HCT116 (cell line): ENCODE measurements around the gene KCNH2. TPM values are rescaled to one million over a fixed set of nuclear protein-coding genes. Genes with fewer than 3 reads are reported as not detected.
"Not testable (repeated sequence)": the region's sequence is repeated elsewhere in the genome, so short reads cannot be mapped to it uniquely, and the experiment has no call there.

Experiments
- ATAC-seq: fragments of 200-7000 bp; cut with Tn5 transposase; 2 replicates; pipeline ENCODE4 v1.9.1; 2020; ENCODE audit warnings: mild to moderate bottlenecking, moderate library complexity
- BruUV-seq: library from RNA; stranded (reverse); fragments of 400-500 nt; replicated peaks from 2 replicates; lab custom pipeline; 2021; lab: Mats Ljungman, UMichigan
- CTCF ChIA-PET: fragments of 300-600 bp; sonication (Branson Sonifier 250); formaldehyde crosslinking; loops from one replicate; lab custom pipeline; 2021; ENCODE audit warnings: antibody characterized with exemption; lab: Charles Lee
- POLR2A ChIA-PET: fragments of 300-600, 350-600 bp; sonication (Branson Sonifier 250); formaldehyde crosslinking; loops from one replicate; lab custom pipeline; 2021; ENCODE audit warnings: antibody characterized with exemption; lab: Charles Lee
- RAD21 ChIA-PET, 2 experiments: fragments of 300-600 bp; sonication (Branson Sonifier 250); formaldehyde crosslinking; loops; one replicate each; lab custom pipeline; 2023; ENCODE audit warnings: low total read pairs in 2 of 2; ENCODE audit not compliant: uncharacterized antibody in 2 of 2, unreplicated experiment in 2 of 2, low non-redundant PET in 1 of 2; lab: Charles Lee
- DNase-seq: peaks from one replicate; pipeline ENCODE4 v3.0.0-alpha.2; 2010; ENCODE audit warnings: low read depth, low spot score
- H2AFZ ChIP-seq: fragments of 200-600 bp; shearing (Covaris generic), sonication (generic); 2 replicates; pipeline ENCODE4 v1.6.1; 2017; ENCODE audit warnings: low read depth, mixed run types, mixed read lengths, antibody characterized with exemption, low read length; ENCODE audit not compliant: poor library complexity, severe bottlenecking
- H3K27ac ChIP-seq: 2 replicates; pipeline ENCODE4 v1.5.1; 2012; ENCODE audit warnings: low read depth, low read length
- H3K27me3 ChIP-seq: fragments of 200-600 bp; sonication (generic); 2 replicates; pipeline ENCODE4 v1.6.1; 2016; ENCODE audit warnings: mixed run types, low read length, mixed read lengths; ENCODE audit not compliant: insufficient read depth
- H3K36me3 ChIP-seq, 2 experiments: fragments of 200-500 bp in 1 of 2; fragments of 200-600 bp in 1 of 2; sonication (Bioruptor generic) in 1 of 2; sonication (generic) in 1 of 2; 2 replicates each; pipeline versions ENCODE4 v1.5.1 to v1.6.1; 2014 to 2016; ENCODE audit warnings: low read length in 2 of 2, inconsistent platforms in 1 of 2, mixed read lengths in 1 of 2, mixed run types in 1 of 2; ENCODE audit not compliant: insufficient read depth in 2 of 2, control insufficient read depth in 1 of 2
- H3K4me1 ChIP-seq, 2 experiments: fragments of 200-600 bp in 1 of 2; sonication (generic) in 1 of 2; 2 replicates each; pipeline versions ENCODE4 v1.5.1 to v1.6.1; 2012 to 2017; ENCODE audit warnings: low read length in 2 of 2, inconsistent platforms in 1 of 2, mild to moderate bottlenecking in 1 of 2, mixed read lengths in 1 of 2, mixed run types in 1 of 2, moderate library complexity in 1 of 2; ENCODE audit not compliant: insufficient read depth in 2 of 2, control insufficient read depth in 1 of 2
- H3K4me2 ChIP-seq: fragments of 200-600 bp; sonication (generic); 2 replicates; pipeline ENCODE4 v1.6.1; 2017; ENCODE audit warnings: mixed run types, low read length, mixed read lengths
- H3K4me3 ChIP-seq, 2 experiments: fragments of 200-600 bp in 1 of 2; sonication (generic) in 1 of 2; replicated peaks in 1 of 2; 2 replicates each; pipeline ENCODE4 v1.5.1; 2011 to 2016; ENCODE audit warnings: low read length in 2 of 2, control low read depth in 1 of 2, low read depth in 1 of 2, mild to moderate bottlenecking in 1 of 2, mixed read lengths in 1 of 2, mixed run types in 1 of 2
- H3K79me2 ChIP-seq: fragments of 200-600 bp; sonication (generic); 2 replicates; pipeline ENCODE4 v1.6.1; 2017; ENCODE audit warnings: mild to moderate bottlenecking, mixed run types, low read length, moderate library complexity, mixed read lengths; ENCODE audit not compliant: insufficient read depth
- H3K9ac ChIP-seq: fragments of 200-600 bp; sonication (generic); 2 replicates; pipeline ENCODE4 v1.6.1; 2016; ENCODE audit warnings: low read length, mixed read lengths
- H3K9me2 ChIP-seq: fragments of 200-600 bp; sonication (generic), shearing (Covaris generic); 2 replicates; pipeline ENCODE4 v1.6.1; 2017; ENCODE audit warnings: mixed run types, mild to moderate bottlenecking, moderate library complexity; ENCODE audit not compliant: insufficient read depth
- H3K9me3 ChIP-seq, 2 experiments: fragments of 200-500 bp in 1 of 2; fragments of 200-600 bp in 1 of 2; sonication (Bioruptor generic) in 1 of 2; sonication (generic) in 1 of 2; 2 replicates each; pipeline ENCODE4 v1.6.1; 2014 to 2017; ENCODE audit warnings: low read length in 2 of 2, mixed read lengths in 2 of 2, inconsistent platforms in 1 of 2, low read depth in 1 of 2, mild to moderate bottlenecking in 1 of 2, mixed run types in 1 of 2, moderate library complexity in 1 of 2; ENCODE audit not compliant: control insufficient read depth in 1 of 2, insufficient read depth in 1 of 2
- H4K20me1 ChIP-seq: fragments of 200-600 bp; sonication (generic), shearing (Covaris generic); 2 replicates; pipeline ENCODE4 v1.6.1; 2017; ENCODE audit warnings: mixed run types, mild to moderate bottlenecking, moderate library complexity; ENCODE audit not compliant: insufficient read depth
- ELF1 ChIP-seq: IDR thresholded peaks from 2 replicates; pipeline ENCODE4 v1.6.1; 2012; ENCODE audit warnings: low read depth, borderline replicate concordance
- EZH2 ChIP-seq: fragments of 200-600 bp; sonication (generic); IDR thresholded peaks from 2 replicates; pipeline ENCODE4 v1.6.1; 2017; ENCODE audit warnings: antibody characterized with exemption, mixed run types
- FOSL1 ChIP-seq: IDR thresholded peaks from 2 replicates; pipeline ENCODE4 v1.6.1; 2012; ENCODE audit warnings: low read depth
- JUND ChIP-seq: IDR thresholded peaks from 2 replicates; pipeline ENCODE4 v1.6.1; 2012
- MAX ChIP-seq: IDR thresholded peaks from 2 replicates; pipeline ENCODE4 v1.6.1; 2012
- POLR2A ChIP-seq: IDR thresholded peaks from 2 replicates; pipeline ENCODE4 v1.7.0; 2011; ENCODE audit warnings: borderline replicate concordance; ENCODE audit not compliant: insufficient read depth, insufficient read length; ENCODE audit errors: extremely low read depth
- POLR2AphosphoS5 ChIP-seq: IDR thresholded peaks from 2 replicates; pipeline ENCODE4 v1.6.1; 2011; ENCODE audit warnings: mild to moderate bottlenecking, low read depth, low read length, moderate library complexity
- SP1 ChIP-seq: IDR thresholded peaks from 2 replicates; pipeline ENCODE4 v1.6.1; 2012; ENCODE audit warnings: low read depth
- YY1 ChIP-seq: IDR thresholded peaks from 2 replicates; pipeline ENCODE4 v1.6.1; 2011; ENCODE audit warnings: low read length, low read depth, moderate library complexity, mild to moderate bottlenecking; ENCODE audit not compliant: insufficient replicate concordance; ENCODE audit errors: extremely low read depth
- ZNF274 ChIP-seq: fragments of 200-500 bp; sonication (Bioruptor generic); IDR thresholded peaks from 2 replicates; pipeline ENCODE4 v1.6.1; 2014; ENCODE audit warnings: mild to moderate bottlenecking, low read depth, low read length, inconsistent platforms
- intact Hi-C: fragments of 100-400 bp; cut with micrococcal nuclease; formaldehyde crosslinking; loops from 2 replicates; pipeline ENCODE4 v1.10.0; 2022
- total RNA-seq: library from RNA; stranded (reverse); gene quantifications from one replicate; pipeline ENCODE4 v1.2.1, GENCODE V29; 2021; ENCODE audit not compliant: unreplicated experiment
- TF ChIP-seq, protein P1 (sequence below): IDR thresholded peaks from 2 replicates; pipeline ENCODE4 v1.6.1; 2011; ENCODE audit warnings: mild to moderate bottlenecking, low read length, moderate library complexity; ENCODE audit not compliant: insufficient replicate concordance; ENCODE audit errors: extremely low read depth

KCNH2 gene
- total RNA-seq, 1 experiment from 2014 or later = 9.7 TPM

GRCh38 chr7:151011616-151012015 lies 33.5 kb upstream of the KCNH2 start:
- H3K9me3 ChIP-seq, BruUV-seq, H3K27me3 ChIP-seq, H3K9me2 ChIP-seq, H3K36me3 ChIP-seq, H3K4me3 ChIP-seq, ATAC-seq, H2AFZ ChIP-seq, DNase-seq, H3K79me2 ChIP-seq, RAD21 ChIA-PET, H4K20me1 ChIP-seq: not testable (repeated sequence)
- POLR2A ChIA-PET = interaction anchor here (2.2 kb wide), 1 partner anchor 17 kb away, joined by 7 read pairs; the partner anchor contains the start of gene ABCB8
- CTCF ChIA-PET = interaction anchor here (0.9 to 5.4 kb wide), 4 partner anchors 9 to 99 kb away, joined by 5 to 59 read pairs (median 7); partner anchors contain the start of gene ABCB8
- H3K9ac ChIP-seq = peak overlapping the region; percentile 38; the same call in 1 of the 2 replicates
- peak overlapping the region; percentile 68 for H3K4me2 ChIP-seq
- H3K4me1 ChIP-seq = peaks cover 16 to 56% of the 10 kb centered on the region in 2 experiments; a peak in 3 of 4 replicates
- intact Hi-C loops = loop anchor here (10.0 kb wide), 1 partner anchor 237 kb away; no protein-coding TSS in a partner anchor
- 0 out of 2 replicates have a peak overlapping the region, but pooled peaks have one; percentile 9 for H3K27ac ChIP-seq

- no peak for ATAC-seq
- Histone ChIP-seq H3K4me1 (peaks cover 16 to 56% of the 10 kb centered on the region in 2 experiments; a peak in 3 of 4 replicates), H3K9ac (peak overlapping the region; percentile 81), H3K4me2 (peak overlapping the region; percentile 94), H2AFZ (no peak overlapping the region), H3K36me3 (no peaks in the 10 kb centered on the region), H3K27me3 (no peaks in the 10 kb centered on the region), H3K27ac (peak overlapping the region; percentile 71; the same call in 1 of the 2 replicates), H3K79me2 (peaks cover 4% of the 10 kb centered on the region; the same call in 1 of the 2 replicates), H3K4me3 (peak overlapping the region; percentile 72 to 73), H4K20me1 (no peaks in the 10 kb centered on the region), H3K9me3 (no peaks in the 10 kb centered on the region), H3K9me2 (no peaks in the 10 kb centered on the region)
- CTCF ChIA-PET = interaction anchor here (0.9 to 5.4 kb wide), 4 partner anchors 9 to 100 kb away, joined by 5 to 59 read pairs (median 7); partner anchors contain the start of gene ABCB8
- RAD21 ChIA-PET = no interaction called here
- TF ChIP-seq MAX (no peak), POLR2A (no peak), SP1 (no peak), ELF1 (no peak), POLR2AphosphoS5 (no peak), ZNF274 (no peak), JUND (no peak), FOSL1 (no peak), EZH2 (no peak), YY1 (no peak)
- TF ChIP-seq, protein P1, sequence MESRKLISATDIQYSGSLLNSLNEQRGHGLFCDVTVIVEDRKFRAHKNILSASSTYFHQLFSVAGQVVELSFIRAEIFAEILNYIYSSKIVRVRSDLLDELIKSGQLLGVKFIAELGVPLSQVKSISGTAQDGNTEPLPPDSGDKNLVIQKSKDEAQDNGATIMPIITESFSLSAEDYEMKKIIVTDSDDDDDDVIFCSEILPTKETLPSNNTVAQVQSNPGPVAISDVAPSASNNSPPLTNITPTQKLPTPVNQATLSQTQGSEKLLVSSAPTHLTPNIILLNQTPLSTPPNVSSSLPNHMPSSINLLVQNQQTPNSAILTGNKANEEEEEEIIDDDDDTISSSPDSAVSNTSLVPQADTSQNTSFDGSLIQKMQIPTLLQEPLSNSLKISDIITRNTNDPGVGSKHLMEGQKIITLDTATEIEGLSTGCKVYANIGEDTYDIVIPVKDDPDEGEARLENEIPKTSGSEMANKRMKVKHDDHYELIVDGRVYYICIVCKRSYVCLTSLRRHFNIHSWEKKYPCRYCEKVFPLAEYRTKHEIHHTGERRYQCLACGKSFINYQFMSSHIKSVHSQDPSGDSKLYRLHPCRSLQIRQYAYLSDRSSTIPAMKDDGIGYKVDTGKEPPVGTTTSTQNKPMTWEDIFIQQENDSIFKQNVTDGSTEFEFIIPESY = no peak
- intact Hi-C loops = loop anchor here (10.0 kb wide), 1 partner anchor 236 kb away; no protein-coding TSS in a partner anchor
- POLR2A ChIA-PET = interaction anchor here (1.5 to 2.2 kb wide), 2 partner anchors 17 to 102 kb away, joined by 3 to 7 read pairs; partner anchors contain the start of gene ABCB8
- no TSS peak for BruUV-seq
- no peak for DNase-seq
These were observed 32.9 kb upstream of the KCNH2 start for GRCh38 chr7:151011097-151011409.
